OCI-LY3 (cell line): ENCODE data around the gene DNM3.

ENCODE experiments used
- H2AFZ ChIP-seq: fragments of 200-600, 300-600 bp; shearing (Covaris generic); 2 replicates; pipeline ENCODE4 v1.6.0; 2014; ENCODE audit warnings: antibody characterized with exemption, low read depth, low read length
- H3K27ac ChIP-seq: fragments of 200-600, 300-600 bp; sonication (generic); 2 replicates; pipeline ENCODE4 v1.5.1; 2014; ENCODE audit warnings: mild to moderate bottlenecking, low read length, moderate library complexity, mixed read lengths
- H3K27me3 ChIP-seq: fragments of 200-600, 300-600 bp; sonication (generic); 2 replicates; pipeline ENCODE4 v1.6.1; 2014; ENCODE audit warnings: low read depth, low read length, mixed read lengths
- H3K36me3 ChIP-seq: fragments of 200-600, 300-600 bp; sonication (generic); replicated peaks from 2 replicates; pipeline ENCODE3; 2014; ENCODE audit warnings: low read depth, low read length, mixed read lengths
- H3K4me1 ChIP-seq: fragments of 300-600, 200-600 bp; sonication (generic); 2 replicates; pipeline ENCODE4 v1.6.1; 2014; ENCODE audit warnings: low read length, mixed read lengths
- H3K4me2 ChIP-seq: fragments of 200-600, 300-600 bp; sonication (generic); 2 replicates; pipeline ENCODE4 v1.6.1; 2014; ENCODE audit warnings: low read length, mixed read lengths
- H3K4me3 ChIP-seq: fragments of 300-600, 200-600 bp; sonication (generic); 2 replicates; pipeline ENCODE4 v1.5.1; 2014; ENCODE audit warnings: antibody characterized with exemption, mild to moderate bottlenecking, low read length, moderate library complexity
- H3K79me2 ChIP-seq: fragments of 300-600, 200-600 bp; shearing (Covaris generic); 2 replicates; pipeline ENCODE4 v1.6.1; 2014; ENCODE audit warnings: mild to moderate bottlenecking, low read length, mixed read lengths
- H3K9ac ChIP-seq: fragments of 300-600, 200-600 bp; shearing (Covaris generic); 2 replicates; pipeline ENCODE4 v1.6.0; 2014; ENCODE audit warnings: mild to moderate bottlenecking, low read length, moderate library complexity
- H3K9me3 ChIP-seq: fragments of 200-600, 300-600 bp; shearing (Covaris generic); 2 replicates; pipeline ENCODE4 v1.6.1; 2014; ENCODE audit warnings: low read length, mixed read lengths; ENCODE audit not compliant: insufficient read depth
- H4K20me1 ChIP-seq: fragments of 200-600, 300-600 bp; sonication (generic); 2 replicates; pipeline ENCODE4 v1.6.1; 2016; ENCODE audit warnings: low read length, mixed read lengths; ENCODE audit not compliant: insufficient read depth
- EZH2phosphoT487 ChIP-seq: fragments of 200-600 bp; shearing (Covaris generic); IDR thresholded peaks from 2 replicates; pipeline ENCODE4 v1.6.1; 2018; ENCODE audit warnings: antibody characterized with exemption, mixed run types, low read depth
- TF ChIP-seq, protein P1 (sequence below): fragments of 200-600, 300-600 bp; sonication (generic); IDR thresholded peaks from 2 replicates; pipeline ENCODE4 v1.5.1; 2014; ENCODE audit warnings: antibody characterized with exemption, low read length, low read depth

Gene DNM3

GRCh38 chr1:171922999-171923398, 81.7 kb downstream of the DNM3 start:
- Histone ChIP-seq H3K36me3 (no peaks in the 10 kb centered on the region), H3K4me1 (no peaks in the 10 kb centered on the region), H3K9me3 (no peaks in the 10 kb centered on the region), H3K27ac (no peak overlapping the region), H3K9ac (no peak overlapping the region), H3K27me3 (no peaks in the 10 kb centered on the region), H3K4me2 (no peak overlapping the region), H3K79me2 (no peaks in the 10 kb centered on the region), H4K20me1 (no peaks in the 10 kb centered on the region), H2AFZ (no peak overlapping the region), H3K4me3 (no peak overlapping the region)
- TF ChIP-seq EZH2phosphoT487 = no peak
- TF ChIP-seq, protein P1, sequence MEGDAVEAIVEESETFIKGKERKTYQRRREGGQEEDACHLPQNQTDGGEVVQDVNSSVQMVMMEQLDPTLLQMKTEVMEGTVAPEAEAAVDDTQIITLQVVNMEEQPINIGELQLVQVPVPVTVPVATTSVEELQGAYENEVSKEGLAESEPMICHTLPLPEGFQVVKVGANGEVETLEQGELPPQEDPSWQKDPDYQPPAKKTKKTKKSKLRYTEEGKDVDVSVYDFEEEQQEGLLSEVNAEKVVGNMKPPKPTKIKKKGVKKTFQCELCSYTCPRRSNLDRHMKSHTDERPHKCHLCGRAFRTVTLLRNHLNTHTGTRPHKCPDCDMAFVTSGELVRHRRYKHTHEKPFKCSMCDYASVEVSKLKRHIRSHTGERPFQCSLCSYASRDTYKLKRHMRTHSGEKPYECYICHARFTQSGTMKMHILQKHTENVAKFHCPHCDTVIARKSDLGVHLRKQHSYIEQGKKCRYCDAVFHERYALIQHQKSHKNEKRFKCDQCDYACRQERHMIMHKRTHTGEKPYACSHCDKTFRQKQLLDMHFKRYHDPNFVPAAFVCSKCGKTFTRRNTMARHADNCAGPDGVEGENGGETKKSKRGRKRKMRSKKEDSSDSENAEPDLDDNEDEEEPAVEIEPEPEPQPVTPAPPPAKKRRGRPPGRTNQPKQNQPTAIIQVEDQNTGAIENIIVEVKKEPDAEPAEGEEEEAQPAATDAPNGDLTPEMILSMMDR = no peak

DNA sequence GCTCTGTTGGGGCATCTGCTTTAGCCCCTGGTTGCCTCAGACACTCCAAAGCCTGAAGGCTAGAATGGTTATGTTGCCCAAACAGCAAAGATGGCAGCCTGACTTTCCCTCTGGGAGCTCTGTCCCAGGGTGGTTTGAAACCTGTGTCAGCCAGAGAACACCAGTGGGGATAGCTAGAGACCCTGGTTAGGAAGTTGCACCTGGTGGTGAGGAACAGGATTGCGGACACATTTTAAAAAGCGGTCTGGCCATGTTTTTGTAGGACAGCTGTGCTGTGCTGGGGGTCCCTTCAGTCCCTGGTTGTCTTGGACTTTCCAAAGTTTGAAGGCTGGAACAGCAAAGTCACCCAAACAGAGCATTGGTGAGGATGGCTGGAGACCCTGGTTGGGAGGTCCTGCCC, 87.8 kb downstream of the DNM3 start:
- H3K4me2 ChIP-seq = no peak overlapping the region
- no peaks in the 10 kb centered on the region for H3K36me3 ChIP-seq
- no peak overlapping the region for H2AFZ ChIP-seq
- H3K9ac ChIP-seq = no peak overlapping the region
- H4K20me1 ChIP-seq = no peaks in the 10 kb centered on the region
- H3K4me3 ChIP-seq = no peak overlapping the region
- H3K27me3 ChIP-seq = no peaks in the 10 kb centered on the region
- no peaks in the 10 kb centered on the region for H3K9me3 ChIP-seq
- H3K27ac ChIP-seq = no peak overlapping the region
- TF ChIP-seq EZH2phosphoT487 = no peak
- TF ChIP-seq, protein P1 = peak; percentile 11; the same call in 1 of the 2 replicates
- H3K79me2 ChIP-seq = no peaks in the 10 kb centered on the region
- no peaks in the 10 kb centered on the region for H3K4me1 ChIP-seq

DNA sequence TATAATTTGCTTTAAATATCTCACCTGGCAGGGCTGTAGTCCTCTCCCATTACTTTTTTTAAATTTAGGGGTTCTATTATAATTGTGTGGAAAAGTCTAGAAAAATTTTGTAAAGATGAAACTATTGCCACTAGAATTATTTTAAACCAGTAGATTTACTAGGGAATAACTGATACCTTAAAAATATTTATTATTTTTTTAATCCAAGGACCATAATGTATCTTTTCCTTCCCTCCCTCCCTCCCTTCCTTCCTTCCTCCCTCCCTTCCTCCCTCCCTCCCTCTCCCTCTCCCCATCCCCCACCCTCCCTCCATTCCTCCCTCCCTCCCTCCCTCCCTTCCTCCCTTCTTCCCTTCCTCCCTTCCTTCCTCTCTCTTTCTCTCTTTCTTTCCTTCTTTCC, 90.5 kb downstream of the DNM3 start:
- Histone ChIP-seq H3K27me3 (no peaks in the 10 kb centered on the region), H3K27ac (no peak overlapping the region), H3K4me3 (no peak overlapping the region), H3K36me3 (no peaks in the 10 kb centered on the region), H3K9me3 (no peaks in the 10 kb centered on the region), H3K4me1 (peaks cover 14% of the 10 kb centered on the region), H2AFZ (no peak overlapping the region), H3K79me2 (no peaks in the 10 kb centered on the region), H4K20me1 (no peaks in the 10 kb centered on the region), H3K9ac (no peak overlapping the region), H3K4me2 (no peak overlapping the region)
- no peak for TF ChIP-seq EZH2phosphoT487
- TF ChIP-seq, protein P1 = no peak

GRCh38 chr1:171934664-171935063, 93.4 kb downstream of the DNM3 start:
- Histone ChIP-seq H3K4me2 (no peak overlapping the region), H3K4me3 (no peak overlapping the region), H3K27me3 (no peaks in the 10 kb centered on the region), H3K27ac (no peak overlapping the region), H2AFZ (no peak overlapping the region), H3K9me3 (no peaks in the 10 kb centered on the region), H4K20me1 (no peaks in the 10 kb centered on the region), H3K4me1 (peaks cover 33% of the 10 kb centered on the region), H3K36me3 (no peaks in the 10 kb centered on the region), H3K9ac (no peak overlapping the region), H3K79me2 (no peaks in the 10 kb centered on the region)
- TF ChIP-seq, protein P1 = no peak
- no peak for TF ChIP-seq EZH2phosphoT487
